HepG2 (cell line): ENCODE results near the gene SLCO4A1. TPM values are rescaled to one million over a fixed set of nuclear protein-coding genes. Genes with fewer than 3 reads are reported as not detected.
A peak's percentile ranks its signal among the peaks of the same experiment; 100 is the strongest.

Experiments
- ATF4 ChIP-seq, 2 experiments: fragments of 450-650 bp in 1 of 2; sonication (generic) in 1 of 2; formaldehyde crosslinking; IDR thresholded peaks; 2 replicates each; pipeline versions ENCODE4 v1.5.0 to v1.8.0; 2020 to 2022; ENCODE audit warnings: mild to moderate bottlenecking in 1 of 2, missing genetic modification reagents in 1 of 2
- ELF3 ChIP-seq: IDR thresholded peaks from 2 replicates; pipeline ENCODE4 v1.6.1; 2016; ENCODE audit warnings: missing genetic modification reagents, missing compliant biosample characterization
- JDP2 ChIP-seq: sonication (generic); formaldehyde crosslinking; IDR thresholded peaks from 2 replicates; pipeline ENCODE4 v1.8.1; 2022; ENCODE audit warnings: missing genetic modification reagents, borderline replicate concordance
- KLF6 ChIP-seq: IDR thresholded peaks from 2 replicates; pipeline ENCODE4 v1.8.0; 2016; ENCODE audit warnings: missing biosample characterization, missing genetic modification reagents
- MLLT10 ChIP-seq: sonication (generic); formaldehyde crosslinking; IDR thresholded peaks from 2 replicates; pipeline ENCODE4 v1.4.0; 2020; ENCODE audit warnings: missing genetic modification reagents
- MTA3 ChIP-seq: sonication (generic); formaldehyde crosslinking; IDR thresholded peaks from 2 replicates; pipeline ENCODE4 v1.4.0; 2020; ENCODE audit warnings: missing genetic modification reagents
- MXI1 ChIP-seq: IDR thresholded peaks from 3 replicates; pipeline ENCODE4 v1.6.1; 2012; ENCODE audit warnings: low read depth, low read length, inconsistent platforms, borderline replicate concordance
- NR2F2 ChIP-seq: IDR thresholded peaks from 2 replicates; pipeline ENCODE4 v1.6.1; 2012; ENCODE audit warnings: low read depth, inconsistent platforms, borderline replicate concordance
- PRPF4 ChIP-seq: fragments of 200-400 bp; formaldehyde crosslinking; IDR thresholded peaks from 2 replicates; pipeline ENCODE4 v1.6.1; 2016; ENCODE audit warnings: low read length, low read depth; ENCODE audit not compliant: poor library complexity, severe bottlenecking
- RFX3 ChIP-seq: IDR thresholded peaks from 2 replicates; pipeline ENCODE4 v1.6.1; 2016; ENCODE audit warnings: missing biosample characterization, missing genetic modification reagents
- SAP130 ChIP-seq: IDR thresholded peaks from 2 replicates; pipeline ENCODE4 v1.6.1; 2016; ENCODE audit warnings: low read depth
- THYN1 ChIP-seq: sonication (generic); formaldehyde crosslinking; IDR thresholded peaks from 2 replicates; pipeline ENCODE4 v1.8.1; 2023; ENCODE audit warnings: low read depth, mild to moderate bottlenecking, moderate library complexity, missing genetic modification reagents, borderline replicate concordance
- ZEB1 ChIP-seq: IDR thresholded peaks from 2 replicates; pipeline ENCODE4 v1.6.1; 2012; ENCODE audit warnings: mild to moderate bottlenecking, low read depth, inconsistent platforms; ENCODE audit not compliant: insufficient replicate concordance
- ZMYM2 ChIP-seq: sonication (generic); formaldehyde crosslinking; IDR thresholded peaks from 2 replicates; pipeline ENCODE4 v1.8.0; 2022; ENCODE audit warnings: mild to moderate bottlenecking, missing genetic modification reagents
- ZNF569 ChIP-seq: sonication (generic); formaldehyde crosslinking; IDR thresholded peaks from 2 replicates; pipeline ENCODE4 v1.5.0; 2020; ENCODE audit warnings: mild to moderate bottlenecking, missing genetic modification reagents, moderate library complexity, borderline replicate concordance
- ZSCAN31 ChIP-seq: sonication (generic); formaldehyde crosslinking; IDR thresholded peaks from 2 replicates; pipeline ENCODE4 v1.5.0; 2020; ENCODE audit warnings: low read depth, mild to moderate bottlenecking, missing genetic modification reagents
- polyA plus RNA-seq, 8 experiments: library from polyadenylated mRNA; depleted of rRNA in 3 of 8; stranded (reverse) in 7 of 8; unstranded in 1 of 8; fragments of >200 nt; fragmentation: Illumina TruSeq in 4 of 8; extraction: Trizol in 4 of 8; gene quantifications; 2 replicates each; pipeline versions ENCODE4 v1.2.1 to v1.2.3, GENCODE V29; 2011 to 2016; ENCODE audit warnings: low read depth in 4 of 8, missing spikeins in 1 of 8, mixed read lengths in 1 of 8; ENCODE audit not compliant: insufficient read depth in 1 of 8
- total RNA-seq, 5 experiments: library from RNA; depleted of rRNA; stranded (reverse); fragments of >200 nt; fragmentation: Illumina TruSeq; extraction: Trizol; gene quantifications; 2 replicates each; pipeline ENCODE4 v1.2.3, GENCODE V29; 2016; ENCODE audit warnings: low read depth in 1 of 5
- TF ChIP-seq, protein P1 (sequence below): sonication (generic); formaldehyde crosslinking; IDR thresholded peaks from 2 replicates; pipeline ENCODE4 v1.9.0; 2022; ENCODE audit warnings: low read depth, missing genetic modification reagents
- TF ChIP-seq, protein P2 (sequence below): sonication (generic); formaldehyde crosslinking; conservative IDR thresholded peaks from 2 replicates; pipeline ENCODE4 v1.4.0; 2020; ENCODE audit warnings: missing genetic modification reagents
- TF ChIP-seq, protein P3 (sequence below): sonication (generic); formaldehyde crosslinking; conservative IDR thresholded peaks from 2 replicates; pipeline ENCODE4 v1.5.0; 2020; ENCODE audit warnings: missing genetic modification reagents
- TF ChIP-seq, protein P4 (sequence below): sonication (generic); formaldehyde crosslinking; IDR thresholded peaks from 2 replicates; pipeline ENCODE4 v1.4.0; 2020; ENCODE audit warnings: mild to moderate bottlenecking, missing genetic modification reagents
- TF ChIP-seq, protein P5 (sequence below): sonication (generic); formaldehyde crosslinking; IDR thresholded peaks from 2 replicates; pipeline ENCODE4 v1.5.0; 2020; ENCODE audit warnings: mild to moderate bottlenecking, low read depth, missing genetic modification reagents, borderline replicate concordance

SLCO4A1 gene
- total and polyA plus RNA-seq, 2 of the 13 experiments (the other 11 are each of a cell fraction or from before 2014, with no cell fraction given) = 55.5 to 112 TPM

DNA sequence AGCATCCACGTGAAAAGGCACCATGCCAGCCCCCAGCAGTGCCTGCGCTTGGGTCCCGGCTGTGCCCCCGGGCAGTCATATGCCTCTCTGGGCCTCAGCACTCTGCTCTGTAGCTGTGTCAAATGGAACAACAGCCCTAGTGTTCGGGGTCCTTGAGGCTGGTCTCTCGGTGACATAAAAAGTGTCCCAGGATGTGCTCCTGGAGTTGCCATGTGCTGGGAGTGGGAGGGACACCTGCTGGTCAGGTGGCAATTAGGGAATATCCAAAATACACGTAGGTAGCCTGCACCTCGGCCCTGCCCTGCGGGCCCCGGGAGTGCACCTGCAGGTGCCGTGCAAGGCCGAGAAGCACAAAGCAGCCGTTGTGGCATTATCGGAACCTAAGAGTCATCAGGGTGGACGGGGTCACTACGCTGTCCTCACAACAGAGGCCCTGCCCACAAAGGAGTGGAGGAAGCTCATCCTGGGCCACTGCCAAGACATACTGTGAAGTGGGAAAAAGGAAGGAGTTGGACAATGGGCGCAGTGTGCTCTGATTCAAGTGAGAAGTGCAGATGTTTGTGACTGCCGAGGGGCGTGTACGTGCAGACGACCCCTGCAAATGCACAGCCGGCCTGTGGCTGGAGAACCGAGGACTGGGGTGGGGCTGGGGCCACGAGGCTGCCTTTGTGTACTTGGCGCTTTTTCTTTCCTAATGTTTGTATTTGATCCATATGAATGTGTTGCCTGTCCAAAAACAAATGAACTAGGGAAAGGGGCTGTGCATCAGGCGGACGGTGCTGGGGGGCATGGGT, 24.6 kb downstream of the SLCO4A1 start (continued):
- TF ChIP-seq PRPF4 (no peak), ZEB1 (peak; percentile 100), THYN1 (CRISPR knock-in tag) (peak; percentile 93; the same call in 1 of the 2 replicates), ATF4 (CRISPR knock-in tag; IDR thresholded peaks at IDR 0.05) (peak in 1 of 2 experiments; percentile 49; a peak in 2 of 4 replicates), NR2F2 (peak; percentile 88; the same call in 1 of the 2 replicates), JDP2 (CRISPR knock-in tag) (peak; percentile 76; the same call in 1 of the 2 replicates), SAP130 (CRISPR knock-in tag) (peak; percentile 97), MXI1 (no peak; the same call in 2 of the 3 replicates), ZNF569 (CRISPR knock-in tag) (no peak), MLLT10 (CRISPR knock-in tag) (no peak), MTA3 (CRISPR knock-in tag) (no peak), ZSCAN31 (peak; percentile 97), RFX3 (CRISPR knock-in tag) (no peak; the same call in 1 of the 2 replicates), ZMYM2 (CRISPR knock-in tag) (peak; percentile 81), KLF6 (peak; percentile 86), ELF3 (CRISPR knock-in tag) (peak; percentile 99)
- TF ChIP-seq, protein P1, sequence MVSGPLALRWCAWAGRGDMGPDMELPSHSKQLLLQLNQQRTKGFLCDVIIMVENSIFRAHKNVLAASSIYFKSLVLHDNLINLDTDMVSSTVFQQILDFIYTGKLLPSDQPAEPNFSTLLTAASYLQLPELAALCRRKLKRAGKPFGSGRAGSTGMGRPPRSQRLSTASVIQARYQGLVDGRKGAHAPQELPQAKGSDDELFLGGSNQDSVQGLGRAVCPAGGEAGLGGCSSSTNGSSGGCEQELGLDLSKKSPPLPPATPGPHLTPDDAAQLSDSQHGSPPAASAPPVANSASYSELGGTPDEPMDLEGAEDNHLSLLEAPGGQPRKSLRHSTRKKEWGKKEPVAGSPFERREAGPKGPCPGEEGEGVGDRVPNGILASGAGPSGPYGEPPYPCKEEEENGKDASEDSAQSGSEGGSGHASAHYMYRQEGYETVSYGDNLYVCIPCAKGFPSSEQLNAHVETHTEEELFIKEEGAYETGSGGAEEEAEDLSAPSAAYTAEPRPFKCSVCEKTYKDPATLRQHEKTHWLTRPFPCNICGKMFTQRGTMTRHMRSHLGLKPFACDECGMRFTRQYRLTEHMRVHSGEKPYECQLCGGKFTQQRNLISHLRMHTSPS = peak; percentile 85
- TF ChIP-seq, protein P2, sequence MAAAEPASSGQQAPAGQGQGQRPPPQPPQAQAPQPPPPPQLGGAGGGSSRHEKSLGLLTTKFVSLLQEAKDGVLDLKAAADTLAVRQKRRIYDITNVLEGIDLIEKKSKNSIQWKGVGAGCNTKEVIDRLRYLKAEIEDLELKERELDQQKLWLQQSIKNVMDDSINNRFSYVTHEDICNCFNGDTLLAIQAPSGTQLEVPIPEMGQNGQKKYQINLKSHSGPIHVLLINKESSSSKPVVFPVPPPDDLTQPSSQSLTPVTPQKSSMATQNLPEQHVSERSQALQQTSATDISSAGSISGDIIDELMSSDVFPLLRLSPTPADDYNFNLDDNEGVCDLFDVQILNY (CRISPR knock-in tag) = 0 out of 2 replicates have a peak, but pooled peaks have one; percentile 12
- TF ChIP-seq, protein P3, sequence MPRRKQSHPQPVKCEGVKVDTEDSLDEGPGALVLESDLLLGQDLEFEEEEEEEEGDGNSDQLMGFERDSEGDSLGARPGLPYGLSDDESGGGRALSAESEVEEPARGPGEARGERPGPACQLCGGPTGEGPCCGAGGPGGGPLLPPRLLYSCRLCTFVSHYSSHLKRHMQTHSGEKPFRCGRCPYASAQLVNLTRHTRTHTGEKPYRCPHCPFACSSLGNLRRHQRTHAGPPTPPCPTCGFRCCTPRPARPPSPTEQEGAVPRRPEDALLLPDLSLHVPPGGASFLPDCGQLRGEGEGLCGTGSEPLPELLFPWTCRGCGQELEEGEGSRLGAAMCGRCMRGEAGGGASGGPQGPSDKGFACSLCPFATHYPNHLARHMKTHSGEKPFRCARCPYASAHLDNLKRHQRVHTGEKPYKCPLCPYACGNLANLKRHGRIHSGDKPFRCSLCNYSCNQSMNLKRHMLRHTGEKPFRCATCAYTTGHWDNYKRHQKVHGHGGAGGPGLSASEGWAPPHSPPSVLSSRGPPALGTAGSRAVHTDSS = no peak
- TF ChIP-seq, protein P4, sequence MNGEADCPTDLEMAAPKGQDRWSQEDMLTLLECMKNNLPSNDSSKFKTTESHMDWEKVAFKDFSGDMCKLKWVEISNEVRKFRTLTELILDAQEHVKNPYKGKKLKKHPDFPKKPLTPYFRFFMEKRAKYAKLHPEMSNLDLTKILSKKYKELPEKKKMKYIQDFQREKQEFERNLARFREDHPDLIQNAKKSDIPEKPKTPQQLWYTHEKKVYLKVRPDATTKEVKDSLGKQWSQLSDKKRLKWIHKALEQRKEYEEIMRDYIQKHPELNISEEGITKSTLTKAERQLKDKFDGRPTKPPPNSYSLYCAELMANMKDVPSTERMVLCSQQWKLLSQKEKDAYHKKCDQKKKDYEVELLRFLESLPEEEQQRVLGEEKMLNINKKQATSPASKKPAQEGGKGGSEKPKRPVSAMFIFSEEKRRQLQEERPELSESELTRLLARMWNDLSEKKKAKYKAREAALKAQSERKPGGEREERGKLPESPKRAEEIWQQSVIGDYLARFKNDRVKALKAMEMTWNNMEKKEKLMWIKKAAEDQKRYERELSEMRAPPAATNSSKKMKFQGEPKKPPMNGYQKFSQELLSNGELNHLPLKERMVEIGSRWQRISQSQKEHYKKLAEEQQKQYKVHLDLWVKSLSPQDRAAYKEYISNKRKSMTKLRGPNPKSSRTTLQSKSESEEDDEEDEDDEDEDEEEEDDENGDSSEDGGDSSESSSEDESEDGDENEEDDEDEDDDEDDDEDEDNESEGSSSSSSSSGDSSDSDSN = peak; percentile 82
- TF ChIP-seq, protein P5, sequence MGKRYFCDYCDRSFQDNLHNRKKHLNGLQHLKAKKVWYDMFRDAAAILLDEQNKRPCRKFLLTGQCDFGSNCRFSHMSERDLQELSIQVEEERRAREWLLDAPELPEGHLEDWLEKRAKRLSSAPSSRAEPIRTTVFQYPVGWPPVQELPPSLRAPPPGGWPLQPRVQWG (CRISPR knock-in tag) = no peak
